ENCODE results near the gene FASN.

- TF ChIP-seq, protein P1, sequence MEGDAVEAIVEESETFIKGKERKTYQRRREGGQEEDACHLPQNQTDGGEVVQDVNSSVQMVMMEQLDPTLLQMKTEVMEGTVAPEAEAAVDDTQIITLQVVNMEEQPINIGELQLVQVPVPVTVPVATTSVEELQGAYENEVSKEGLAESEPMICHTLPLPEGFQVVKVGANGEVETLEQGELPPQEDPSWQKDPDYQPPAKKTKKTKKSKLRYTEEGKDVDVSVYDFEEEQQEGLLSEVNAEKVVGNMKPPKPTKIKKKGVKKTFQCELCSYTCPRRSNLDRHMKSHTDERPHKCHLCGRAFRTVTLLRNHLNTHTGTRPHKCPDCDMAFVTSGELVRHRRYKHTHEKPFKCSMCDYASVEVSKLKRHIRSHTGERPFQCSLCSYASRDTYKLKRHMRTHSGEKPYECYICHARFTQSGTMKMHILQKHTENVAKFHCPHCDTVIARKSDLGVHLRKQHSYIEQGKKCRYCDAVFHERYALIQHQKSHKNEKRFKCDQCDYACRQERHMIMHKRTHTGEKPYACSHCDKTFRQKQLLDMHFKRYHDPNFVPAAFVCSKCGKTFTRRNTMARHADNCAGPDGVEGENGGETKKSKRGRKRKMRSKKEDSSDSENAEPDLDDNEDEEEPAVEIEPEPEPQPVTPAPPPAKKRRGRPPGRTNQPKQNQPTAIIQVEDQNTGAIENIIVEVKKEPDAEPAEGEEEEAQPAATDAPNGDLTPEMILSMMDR (IDR thresholded peaks at IDR 0.05; ENCODE audit: insufficient read depth, low read length, poor library complexity, severe bottlenecking), result no peak
- no peak for TF ChIP-seq EZH2phosphoT487 (conservative IDR thresholded peaks at IDR 0.05; ENCODE audit: low read length)
Observed at GRCh38 chr17:82034371-82035011, 63.5 kb downstream of the FASN start.

Measured in SU-DHL-6 (cell line).